ENCODE results near the gene ITGAE.

DNA sequence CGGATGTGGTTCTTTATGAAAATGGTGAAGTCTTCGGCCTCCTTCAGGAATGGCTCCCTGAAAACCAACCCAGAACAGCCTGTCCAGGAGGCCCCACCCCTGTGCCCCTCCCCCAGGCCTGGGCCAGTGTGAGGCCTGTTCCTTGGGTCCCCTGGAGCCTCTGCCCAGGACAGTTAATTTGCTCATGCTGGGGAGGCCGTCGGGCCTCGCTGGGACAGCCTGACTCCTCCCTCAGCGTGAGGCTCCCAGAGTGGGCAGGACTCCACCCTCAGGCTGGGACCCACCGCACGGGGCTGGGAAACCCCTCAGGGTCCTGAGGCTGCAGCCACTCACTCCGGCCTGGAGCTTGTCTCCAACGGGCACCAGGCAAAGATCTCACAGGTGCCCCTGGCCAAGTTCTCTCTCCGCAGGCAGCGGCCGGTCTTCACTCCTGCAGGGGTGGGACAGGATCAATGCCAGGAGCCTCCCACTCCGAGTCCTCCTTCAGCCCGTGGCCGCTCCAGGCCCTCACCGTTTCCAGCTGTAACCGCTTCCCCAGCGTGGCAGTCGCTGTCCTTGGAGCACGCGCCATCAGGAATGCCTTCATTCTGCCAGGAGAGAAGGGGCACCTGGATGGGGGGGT is 110.8 kb downstream of the ITGAE start:
- TF ChIP-seq, protein P1, sequence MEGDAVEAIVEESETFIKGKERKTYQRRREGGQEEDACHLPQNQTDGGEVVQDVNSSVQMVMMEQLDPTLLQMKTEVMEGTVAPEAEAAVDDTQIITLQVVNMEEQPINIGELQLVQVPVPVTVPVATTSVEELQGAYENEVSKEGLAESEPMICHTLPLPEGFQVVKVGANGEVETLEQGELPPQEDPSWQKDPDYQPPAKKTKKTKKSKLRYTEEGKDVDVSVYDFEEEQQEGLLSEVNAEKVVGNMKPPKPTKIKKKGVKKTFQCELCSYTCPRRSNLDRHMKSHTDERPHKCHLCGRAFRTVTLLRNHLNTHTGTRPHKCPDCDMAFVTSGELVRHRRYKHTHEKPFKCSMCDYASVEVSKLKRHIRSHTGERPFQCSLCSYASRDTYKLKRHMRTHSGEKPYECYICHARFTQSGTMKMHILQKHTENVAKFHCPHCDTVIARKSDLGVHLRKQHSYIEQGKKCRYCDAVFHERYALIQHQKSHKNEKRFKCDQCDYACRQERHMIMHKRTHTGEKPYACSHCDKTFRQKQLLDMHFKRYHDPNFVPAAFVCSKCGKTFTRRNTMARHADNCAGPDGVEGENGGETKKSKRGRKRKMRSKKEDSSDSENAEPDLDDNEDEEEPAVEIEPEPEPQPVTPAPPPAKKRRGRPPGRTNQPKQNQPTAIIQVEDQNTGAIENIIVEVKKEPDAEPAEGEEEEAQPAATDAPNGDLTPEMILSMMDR (IDR thresholded peaks at IDR 0.05), result no peak
- no peak for TF ChIP-seq POLR2A (IDR thresholded peaks at IDR 0.05; ENCODE audit: low read depth)

All from esophagus muscularis mucosa (tissue), 3 donors.